Measurements from ENCODE around the gene RSPO4. TPM values are rescaled to one million over a fixed set of nuclear protein-coding genes. Genes with fewer than 3 reads are reported as not detected.
"Not testable (repeated sequence)": the region's sequence is repeated elsewhere in the genome, so short reads cannot be mapped to it uniquely, and the experiment has no call there.

The RSPO4 gene
- total RNA-seq, 6 donors from 2014 or later: 0.49 to 11.2 (median 4.4) TPM

DNA sequence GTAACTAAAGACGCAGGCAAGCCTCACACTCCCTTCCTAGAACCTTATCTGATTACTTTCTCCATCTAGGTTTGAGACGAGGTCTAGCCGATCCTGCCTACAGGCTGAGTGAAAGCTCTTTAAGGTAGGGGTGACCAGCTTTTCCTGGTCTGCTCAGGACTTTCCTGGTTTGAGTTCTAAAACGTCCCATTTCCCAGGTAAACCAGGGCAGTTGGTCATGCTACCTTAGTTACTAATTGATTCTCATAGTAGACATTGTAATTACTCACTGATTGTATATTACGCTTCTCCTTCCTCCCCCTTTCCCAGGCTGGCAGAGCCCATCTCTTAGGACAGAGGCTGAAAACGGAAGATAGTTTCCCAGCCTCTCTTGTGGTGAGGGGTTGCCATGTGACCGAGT lies 27.9 kb upstream of the RSPO4 start:
- H3K4me1 ChIP-seq: no peaks in the 10 kb centered on the region
- TF ChIP-seq EP300 (IDR thresholded peaks at IDR 0.05) (no peak), POLR2AphosphoS5 (IDR thresholded peaks at IDR 0.05) (no peak), POLR2A (IDR thresholded peaks at IDR 0.05) (no peak)
- TF ChIP-seq, protein P1, sequence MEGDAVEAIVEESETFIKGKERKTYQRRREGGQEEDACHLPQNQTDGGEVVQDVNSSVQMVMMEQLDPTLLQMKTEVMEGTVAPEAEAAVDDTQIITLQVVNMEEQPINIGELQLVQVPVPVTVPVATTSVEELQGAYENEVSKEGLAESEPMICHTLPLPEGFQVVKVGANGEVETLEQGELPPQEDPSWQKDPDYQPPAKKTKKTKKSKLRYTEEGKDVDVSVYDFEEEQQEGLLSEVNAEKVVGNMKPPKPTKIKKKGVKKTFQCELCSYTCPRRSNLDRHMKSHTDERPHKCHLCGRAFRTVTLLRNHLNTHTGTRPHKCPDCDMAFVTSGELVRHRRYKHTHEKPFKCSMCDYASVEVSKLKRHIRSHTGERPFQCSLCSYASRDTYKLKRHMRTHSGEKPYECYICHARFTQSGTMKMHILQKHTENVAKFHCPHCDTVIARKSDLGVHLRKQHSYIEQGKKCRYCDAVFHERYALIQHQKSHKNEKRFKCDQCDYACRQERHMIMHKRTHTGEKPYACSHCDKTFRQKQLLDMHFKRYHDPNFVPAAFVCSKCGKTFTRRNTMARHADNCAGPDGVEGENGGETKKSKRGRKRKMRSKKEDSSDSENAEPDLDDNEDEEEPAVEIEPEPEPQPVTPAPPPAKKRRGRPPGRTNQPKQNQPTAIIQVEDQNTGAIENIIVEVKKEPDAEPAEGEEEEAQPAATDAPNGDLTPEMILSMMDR (IDR thresholded peaks at IDR 0.05): no peak
- ATAC-seq (ENCODE audit: low FRiP score in 2 of 2): no peak
- H3K4me3 ChIP-seq: no peak overlapping the region
- H3K9me3 ChIP-seq: no peaks in the 10 kb centered on the region
- H3K27me3 ChIP-seq: no peaks in the 10 kb centered on the region
- no peaks in the 10 kb centered on the region for H3K36me3 ChIP-seq
- no peak overlapping the region for H3K27ac ChIP-seq
- no peak for DNase-seq
- 79 to 82% methylated on average over 7 of the region's 7 CpGs for WGBS, 2 donors

DNA sequence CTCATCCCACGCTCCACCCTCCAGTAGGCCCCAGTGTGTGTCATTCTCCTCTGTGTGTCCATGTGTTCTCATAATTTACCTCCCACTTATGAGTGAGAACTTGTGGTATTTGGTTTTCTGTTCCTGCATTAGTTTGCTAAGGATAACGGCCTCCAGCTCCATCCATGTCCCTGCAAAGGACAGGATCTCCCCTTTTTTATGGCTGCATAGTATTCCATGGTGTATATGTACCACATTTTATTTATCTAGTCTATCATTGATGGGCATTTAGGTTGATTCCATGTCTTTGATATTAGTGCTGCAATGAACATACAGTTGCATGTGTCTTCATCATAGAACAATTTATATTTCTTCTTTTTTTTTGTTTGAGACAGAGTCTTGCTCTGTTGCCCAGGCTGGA lies 24.1 kb upstream of the RSPO4 start:
- 70 to 87% methylated on average over 2 of the region's 2 CpGs for WGBS, 2 donors
- H3K9me3 ChIP-seq; H3K4me3 ChIP-seq; ATAC-seq (ENCODE audit: low FRiP score in 2 of 2); H3K27me3 ChIP-seq; H3K36me3 ChIP-seq; DNase-seq; H3K4me1 ChIP-seq; H3K27ac ChIP-seq: not testable (repeated sequence)

GRCh38 chr20:1022871-1023270 lies 20.8 kb upstream of the RSPO4 start:
- no peaks in the 10 kb centered on the region for H3K9me3 ChIP-seq
- H3K4me3 ChIP-seq: no peak overlapping the region
- no peaks in the 10 kb centered on the region for H3K4me1 ChIP-seq
- ATAC-seq (ENCODE audit: low FRiP score in 2 of 2): no peak
- H3K36me3 ChIP-seq: no peaks in the 10 kb centered on the region
- no peak for DNase-seq
- no peak overlapping the region for H3K27ac ChIP-seq
- H3K27me3 ChIP-seq: no peaks in the 10 kb centered on the region
- TF ChIP-seq POLR2A (IDR thresholded peaks at IDR 0.05): no peak
- TF ChIP-seq POLR2AphosphoS5 (IDR thresholded peaks at IDR 0.05): no peak
- TF ChIP-seq, protein P1 (IDR thresholded peaks at IDR 0.05): no peak
- TF ChIP-seq EP300 (IDR thresholded peaks at IDR 0.05): no peak

GRCh38 chr20:1020614-1021013 lies 18.5 kb upstream of the RSPO4 start:
- TF ChIP-seq POLR2AphosphoS5 (IDR thresholded peaks at IDR 0.05): no peak
- Histone ChIP-seq H3K36me3 (no peaks in the 10 kb centered on the region), H3K4me3 (no peak overlapping the region), H3K27me3 (no peaks in the 10 kb centered on the region), H3K9me3 (no peaks in the 10 kb centered on the region), H3K27ac (no peak overlapping the region), H3K4me1 (no peaks in the 10 kb centered on the region)
- 81 to 87% methylated on average over 5 of the region's 5 CpGs for WGBS, 2 donors
- ATAC-seq (ENCODE audit: low FRiP score in 2 of 2): no peak
- DNase-seq: no peak

DNA sequence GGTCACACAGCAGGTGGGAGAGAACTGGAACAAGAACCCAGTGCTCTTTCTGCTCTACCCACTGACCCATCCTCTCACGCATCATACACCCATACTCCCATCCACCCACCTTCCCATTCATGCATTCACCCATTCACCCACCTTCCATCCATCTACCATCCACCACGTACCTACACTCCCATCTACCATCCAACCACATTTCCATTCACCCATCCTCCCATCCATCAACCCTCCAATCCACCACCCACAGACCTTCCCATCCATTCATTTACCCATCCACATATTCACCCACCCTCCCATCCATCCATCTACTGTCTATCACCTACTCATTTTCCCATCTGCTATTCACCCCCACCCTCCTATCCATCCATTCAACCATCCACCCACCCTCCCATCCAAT lies 17.2 kb upstream of the RSPO4 start:
- no peaks in the 10 kb centered on the region for H3K4me1 ChIP-seq
- no peaks in the 10 kb centered on the region for H3K9me3 ChIP-seq
- H3K27ac ChIP-seq: no peak overlapping the region
- no peak overlapping the region for H3K4me3 ChIP-seq
- H3K36me3 ChIP-seq: no peaks in the 10 kb centered on the region
- ATAC-seq (ENCODE audit: low FRiP score in 2 of 2) (no peak), DNase-seq (no peak)
- TF ChIP-seq, protein P1 (IDR thresholded peaks at IDR 0.05): no peak
- TF ChIP-seq POLR2AphosphoS5 (IDR thresholded peaks at IDR 0.05) (no peak), EP300 (IDR thresholded peaks at IDR 0.05) (no peak), POLR2A (IDR thresholded peaks at IDR 0.05) (no peak)
- 47 to 92% methylated on average over 2 of the region's 2 CpGs for WGBS, 2 donors
- H3K27me3 ChIP-seq: no peaks in the 10 kb centered on the region

DNA sequence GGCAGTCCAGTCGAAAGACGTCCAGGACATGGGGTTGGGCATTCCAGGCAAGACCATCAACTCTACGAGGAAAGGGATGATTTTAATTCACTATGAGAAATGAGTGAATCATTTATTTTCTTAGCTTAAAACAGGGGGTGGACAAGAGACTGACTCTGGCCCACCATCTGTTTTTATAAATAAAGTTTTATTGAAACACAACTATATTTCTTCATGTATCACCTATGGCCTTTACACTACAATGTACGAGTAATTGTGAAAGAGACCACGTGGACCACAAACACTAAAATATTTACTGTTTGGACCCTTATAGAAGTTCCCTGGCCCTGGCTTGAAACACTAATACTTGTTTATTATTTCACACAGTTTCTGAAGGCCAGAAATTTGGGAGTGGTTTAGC lies 15.6 kb upstream of the RSPO4 start:
- no peak for DNase-seq
- ATAC-seq (ENCODE audit: low FRiP score in 2 of 2): no peak
- H3K9me3 ChIP-seq: no peaks in the 10 kb centered on the region
- TF ChIP-seq EP300 (IDR thresholded peaks at IDR 0.05) (no peak), POLR2AphosphoS5 (IDR thresholded peaks at IDR 0.05) (no peak), POLR2A (IDR thresholded peaks at IDR 0.05) (no peak)
- TF ChIP-seq, protein P1 (IDR thresholded peaks at IDR 0.05): no peak
- WGBS, 2 donors: 55 to 92% methylated on average over 5 of the region's 5 CpGs
- H3K4me3 ChIP-seq: no peak overlapping the region
- H3K4me1 ChIP-seq: no peaks in the 10 kb centered on the region
- H3K27me3 ChIP-seq: no peaks in the 10 kb centered on the region
- no peaks in the 10 kb centered on the region for H3K36me3 ChIP-seq
- H3K27ac ChIP-seq: no peak overlapping the region
